ENCODE measurements around the gene NDUFAF8.

DNA sequence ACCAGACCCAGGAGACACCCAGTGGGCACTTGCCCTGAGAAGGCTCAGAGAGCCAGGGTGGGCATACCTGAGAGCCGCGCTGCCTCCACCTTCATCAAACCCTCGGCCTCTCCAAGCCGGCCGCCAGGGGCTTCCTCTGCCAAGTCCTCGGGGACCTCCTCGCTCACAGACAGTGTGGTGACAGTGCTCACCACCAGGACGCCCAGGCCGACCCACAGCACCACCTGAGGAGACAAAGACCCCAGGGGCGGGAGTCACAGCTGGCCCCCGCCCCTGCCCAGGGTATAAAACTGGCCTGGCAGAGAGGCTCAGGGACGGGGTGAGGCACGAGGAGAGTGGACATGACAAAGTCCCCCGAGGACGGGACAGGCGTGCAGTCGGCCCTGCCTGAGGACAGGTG, 21.1 kb downstream of the NDUFAF8 start:
- TF ChIP-seq, protein P1, sequence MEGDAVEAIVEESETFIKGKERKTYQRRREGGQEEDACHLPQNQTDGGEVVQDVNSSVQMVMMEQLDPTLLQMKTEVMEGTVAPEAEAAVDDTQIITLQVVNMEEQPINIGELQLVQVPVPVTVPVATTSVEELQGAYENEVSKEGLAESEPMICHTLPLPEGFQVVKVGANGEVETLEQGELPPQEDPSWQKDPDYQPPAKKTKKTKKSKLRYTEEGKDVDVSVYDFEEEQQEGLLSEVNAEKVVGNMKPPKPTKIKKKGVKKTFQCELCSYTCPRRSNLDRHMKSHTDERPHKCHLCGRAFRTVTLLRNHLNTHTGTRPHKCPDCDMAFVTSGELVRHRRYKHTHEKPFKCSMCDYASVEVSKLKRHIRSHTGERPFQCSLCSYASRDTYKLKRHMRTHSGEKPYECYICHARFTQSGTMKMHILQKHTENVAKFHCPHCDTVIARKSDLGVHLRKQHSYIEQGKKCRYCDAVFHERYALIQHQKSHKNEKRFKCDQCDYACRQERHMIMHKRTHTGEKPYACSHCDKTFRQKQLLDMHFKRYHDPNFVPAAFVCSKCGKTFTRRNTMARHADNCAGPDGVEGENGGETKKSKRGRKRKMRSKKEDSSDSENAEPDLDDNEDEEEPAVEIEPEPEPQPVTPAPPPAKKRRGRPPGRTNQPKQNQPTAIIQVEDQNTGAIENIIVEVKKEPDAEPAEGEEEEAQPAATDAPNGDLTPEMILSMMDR (conservative IDR thresholded peaks at IDR 0.05; ENCODE audit: low read depth, low read length), result no peak
- no peak for TF ChIP-seq EZH2 (IDR thresholded peaks at IDR 0.05; ENCODE audit: borderline replicate concordance, low read depth, low read length, poor library complexity, severe bottlenecking)
